ENCODE data around the gene COMT. TPM values are rescaled to one million over a fixed set of nuclear protein-coding genes. Genes with fewer than 3 reads are reported as not detected.

The COMT gene
- total RNA-seq, 1 donor, result 50.4 TPM

DNA sequence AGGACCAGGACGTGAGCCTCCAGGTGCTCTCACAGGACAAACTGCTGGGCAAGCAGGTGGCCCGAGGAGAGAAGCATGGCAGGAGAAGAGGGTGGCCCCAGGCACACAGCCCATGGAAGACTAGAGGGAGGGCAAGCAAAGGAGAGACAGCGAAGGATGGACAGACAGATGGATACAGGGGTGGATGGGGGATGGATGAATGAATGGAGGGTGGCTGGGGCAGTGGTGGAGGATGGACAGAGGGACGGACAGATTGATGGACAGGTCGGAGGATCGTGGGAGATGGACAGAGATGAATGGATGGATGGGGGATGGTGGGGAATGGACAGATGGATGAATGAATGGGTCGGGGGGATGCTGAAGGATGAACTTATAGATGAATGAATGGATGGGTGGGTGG is 52.4 kb downstream of the COMT start:
- H3K9me3 ChIP-seq (ENCODE audit: low read depth, low read length), result no peaks in the 10 kb centered on the region
- no peak overlapping the region for H3K4me3 ChIP-seq (ENCODE audit: low read length)
- H3K27me3 ChIP-seq (ENCODE audit: insufficient read depth, low read length), result no peaks in the 10 kb centered on the region
- no peaks in the 10 kb centered on the region for H3K4me1 ChIP-seq (ENCODE audit: insufficient read depth, low read length)

DNA sequence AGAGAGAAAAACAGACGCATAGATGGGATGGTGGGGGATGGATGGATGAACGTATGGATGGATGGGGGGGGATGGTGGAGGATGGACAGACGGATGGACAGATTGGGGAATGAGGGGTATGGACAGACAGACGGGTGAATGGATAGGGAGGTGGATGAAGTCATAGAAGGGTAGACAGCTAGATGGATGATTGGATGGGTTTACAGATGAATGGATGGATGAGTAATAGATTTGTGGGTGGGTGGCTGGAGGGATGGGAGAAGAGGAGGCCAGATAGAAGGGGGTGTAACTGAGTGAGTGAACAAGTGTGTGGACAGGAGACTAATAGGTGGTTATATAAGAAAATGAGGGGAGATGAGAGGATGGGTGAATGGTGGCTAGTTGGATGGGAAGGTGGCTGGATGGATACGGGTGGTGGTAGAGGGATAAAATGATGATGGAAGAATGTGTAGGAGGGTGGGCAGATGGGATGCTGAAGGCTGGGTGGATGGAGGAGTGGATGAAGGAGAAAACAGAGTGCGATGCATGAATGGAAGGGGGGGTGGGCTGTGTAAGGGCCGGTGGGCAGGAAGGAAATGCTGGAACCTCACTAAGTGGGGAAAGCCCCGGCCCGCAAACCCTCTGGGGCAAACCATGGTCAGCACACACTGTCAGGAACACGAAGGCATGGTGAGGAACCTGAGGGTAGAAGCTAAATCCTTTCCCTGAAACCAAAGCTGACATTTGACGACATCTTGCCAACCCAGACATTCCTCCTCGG is 53.5 kb downstream of the COMT start:
- no peaks in the 10 kb centered on the region for H3K9me3 ChIP-seq (ENCODE audit: low read depth, low read length)
- no peak overlapping the region for H3K4me3 ChIP-seq (ENCODE audit: low read length)
- H3K27me3 ChIP-seq (ENCODE audit: insufficient read depth, low read length), result no peaks in the 10 kb centered on the region
- no peaks in the 10 kb centered on the region for H3K4me1 ChIP-seq (ENCODE audit: insufficient read depth, low read length)

DNA sequence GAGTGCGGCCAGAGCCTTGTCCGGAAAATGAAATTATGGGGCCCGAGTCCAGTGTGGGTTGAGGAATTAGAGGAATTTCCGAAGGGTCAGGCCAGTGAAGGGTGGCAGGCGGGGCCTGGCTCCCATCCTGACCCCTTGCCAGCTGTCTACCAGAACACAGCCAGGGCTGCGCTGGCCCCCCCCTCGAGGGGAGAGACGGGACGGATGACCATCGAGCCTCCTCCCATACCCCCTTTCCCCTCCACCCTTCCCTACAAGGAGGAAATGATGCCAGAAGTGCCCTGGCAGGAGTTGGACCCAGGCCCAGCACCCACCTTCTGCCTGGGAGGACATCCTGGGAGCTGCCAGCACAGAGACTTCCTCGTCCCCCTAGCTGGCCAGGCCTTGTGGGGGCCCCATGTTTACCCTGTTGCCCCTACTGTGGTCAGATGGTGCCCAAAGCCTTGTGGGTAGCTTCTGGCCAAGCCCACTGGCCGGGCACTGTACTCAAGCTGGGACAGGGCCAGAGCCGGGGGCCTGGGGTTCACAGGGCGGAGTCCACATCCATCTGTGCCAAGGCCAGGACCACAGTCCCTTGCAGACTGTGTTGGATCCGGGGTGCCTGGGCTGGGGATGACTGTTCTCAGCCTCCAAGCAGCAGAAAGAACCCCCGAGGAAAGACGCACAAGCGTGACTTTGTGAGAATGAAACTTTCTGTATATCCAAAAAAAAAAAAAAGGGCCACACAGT is 54.2 kb downstream of the COMT start:
- Histone ChIP-seq H3K27me3 (ENCODE audit: insufficient read depth, low read length) (no peaks in the 10 kb centered on the region), H3K4me3 (ENCODE audit: low read length) (no peak overlapping the region), H3K9me3 (ENCODE audit: low read depth, low read length) (no peaks in the 10 kb centered on the region), H3K4me1 (ENCODE audit: insufficient read depth, low read length) (no peaks in the 10 kb centered on the region)

DNA sequence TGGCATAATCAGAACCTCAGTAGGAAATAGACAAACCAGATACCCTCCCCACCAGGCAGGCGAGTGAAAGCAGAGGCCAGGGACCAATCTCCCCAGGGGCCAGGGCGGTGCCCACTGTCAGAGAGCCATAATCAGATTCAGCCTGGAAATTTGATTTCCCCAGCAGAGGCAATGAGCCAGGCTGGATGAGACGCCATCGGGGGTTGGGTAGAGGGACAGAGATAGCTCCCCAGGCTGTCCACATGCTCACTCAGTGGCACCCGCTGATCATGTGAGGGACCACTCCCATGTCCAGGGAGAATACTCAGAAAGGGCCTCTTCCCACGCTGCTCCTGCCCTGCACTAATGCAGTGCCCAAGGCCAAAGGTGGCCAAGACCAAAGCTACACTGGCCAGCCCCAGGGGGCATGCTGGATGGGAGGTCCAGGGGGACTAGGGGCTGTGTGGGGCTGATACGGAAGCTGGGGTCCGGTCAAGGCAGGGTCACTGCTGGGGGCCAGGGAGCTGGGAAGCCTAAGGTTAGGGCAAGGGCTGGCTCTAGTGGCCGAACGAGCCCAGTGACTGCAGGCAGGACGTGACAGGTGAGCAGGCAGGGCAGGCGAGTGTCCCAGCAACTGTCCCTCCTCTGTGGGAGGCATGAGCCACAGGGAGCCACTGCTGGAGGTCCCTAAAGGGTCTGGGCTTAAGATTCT is 55.3 kb downstream of the COMT start:
- no peaks in the 10 kb centered on the region for H3K27me3 ChIP-seq (ENCODE audit: insufficient read depth, low read length)
- H3K4me1 ChIP-seq (ENCODE audit: insufficient read depth, low read length), result no peaks in the 10 kb centered on the region
- H3K9me3 ChIP-seq (ENCODE audit: low read depth, low read length), result no peaks in the 10 kb centered on the region

DNA sequence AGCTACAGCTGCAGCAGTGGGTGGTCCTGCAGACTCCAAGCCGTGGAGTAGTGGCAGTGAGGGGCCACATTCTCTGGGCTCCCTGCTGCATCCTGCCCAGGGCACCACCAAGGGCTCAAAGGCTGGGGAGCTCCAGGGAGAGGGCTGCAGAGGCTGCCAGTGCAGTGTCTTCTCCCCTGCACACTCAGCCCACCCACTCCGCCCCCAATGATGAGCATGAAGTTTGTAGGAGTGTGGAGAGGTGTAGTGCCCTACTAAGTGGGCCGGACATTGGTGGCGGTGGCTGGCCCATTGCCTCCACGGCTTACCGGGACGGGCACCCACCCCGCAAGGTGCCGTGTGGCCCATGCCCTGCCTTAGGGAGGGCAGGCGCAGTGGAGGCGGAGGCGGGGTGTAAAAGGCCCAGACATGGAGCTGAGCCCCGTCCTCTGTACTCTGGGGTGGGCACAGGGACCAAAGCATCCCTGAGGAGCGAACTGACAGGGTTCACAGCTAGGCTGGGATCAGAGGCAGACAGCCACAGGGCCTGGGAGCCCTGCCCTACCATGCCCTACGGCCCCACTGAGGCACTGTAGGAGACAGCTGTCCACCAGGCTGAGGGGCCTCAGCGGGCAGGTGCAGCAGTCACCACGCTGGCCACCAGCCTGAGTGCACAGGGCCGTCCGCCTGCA is 56.1 kb downstream of the COMT start:
- no peaks in the 10 kb centered on the region for H3K4me1 ChIP-seq (ENCODE audit: insufficient read depth, low read length)
- H3K9me3 ChIP-seq (ENCODE audit: low read depth, low read length), result no peaks in the 10 kb centered on the region
- H3K27me3 ChIP-seq (ENCODE audit: insufficient read depth, low read length), result no peaks in the 10 kb centered on the region
- no peak overlapping the region for H3K4me3 ChIP-seq (ENCODE audit: low read length)

More for the DNA sequence above, 55.3 kb downstream of the COMT start:
- H3K4me3 ChIP-seq (ENCODE audit: low read length), result no peak overlapping the region

DNA sequence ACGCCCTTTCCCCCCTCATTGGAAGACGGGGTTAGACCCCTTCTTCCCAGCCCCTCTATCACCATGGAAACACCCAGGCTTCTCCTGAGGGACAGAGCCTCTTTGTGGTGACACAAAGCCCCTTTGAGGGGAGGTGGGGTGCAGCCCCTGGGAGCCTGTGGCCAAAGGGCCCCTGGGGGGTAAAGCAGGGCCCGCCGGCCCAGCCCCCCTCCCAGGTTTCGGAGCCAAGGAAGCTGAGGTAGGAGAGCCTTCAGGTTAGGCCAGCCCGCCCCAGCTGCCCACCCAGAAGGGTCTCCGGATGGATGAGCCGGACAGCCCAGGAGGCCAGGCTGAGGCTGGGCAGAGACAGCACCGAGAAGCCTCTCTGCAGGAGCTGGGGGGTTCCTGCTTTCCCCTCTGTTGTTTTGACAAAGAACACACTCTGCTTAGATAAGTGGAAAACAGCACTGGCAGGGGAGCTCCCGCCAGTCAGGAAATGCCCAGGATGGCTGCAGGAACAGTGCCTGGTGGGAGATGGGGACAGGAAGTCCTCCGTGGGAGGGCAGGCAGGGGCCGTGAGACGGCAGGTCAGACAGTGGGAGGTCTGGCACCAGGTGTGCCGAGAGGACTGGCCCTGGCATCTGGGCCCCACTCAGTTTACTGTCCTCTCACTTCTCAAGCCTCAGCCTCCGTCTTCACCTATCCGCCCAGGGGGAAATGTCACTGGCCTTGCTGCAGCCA is 56.8 kb downstream of the COMT start:
- Histone ChIP-seq H3K9me3 (ENCODE audit: low read depth, low read length) (peaks cover 7% of the 10 kb centered on the region), H3K4me1 (ENCODE audit: insufficient read depth, low read length) (no peaks in the 10 kb centered on the region), H3K27me3 (ENCODE audit: insufficient read depth, low read length) (no peaks in the 10 kb centered on the region), H3K4me3 (ENCODE audit: low read length) (no peak overlapping the region)

DNA sequence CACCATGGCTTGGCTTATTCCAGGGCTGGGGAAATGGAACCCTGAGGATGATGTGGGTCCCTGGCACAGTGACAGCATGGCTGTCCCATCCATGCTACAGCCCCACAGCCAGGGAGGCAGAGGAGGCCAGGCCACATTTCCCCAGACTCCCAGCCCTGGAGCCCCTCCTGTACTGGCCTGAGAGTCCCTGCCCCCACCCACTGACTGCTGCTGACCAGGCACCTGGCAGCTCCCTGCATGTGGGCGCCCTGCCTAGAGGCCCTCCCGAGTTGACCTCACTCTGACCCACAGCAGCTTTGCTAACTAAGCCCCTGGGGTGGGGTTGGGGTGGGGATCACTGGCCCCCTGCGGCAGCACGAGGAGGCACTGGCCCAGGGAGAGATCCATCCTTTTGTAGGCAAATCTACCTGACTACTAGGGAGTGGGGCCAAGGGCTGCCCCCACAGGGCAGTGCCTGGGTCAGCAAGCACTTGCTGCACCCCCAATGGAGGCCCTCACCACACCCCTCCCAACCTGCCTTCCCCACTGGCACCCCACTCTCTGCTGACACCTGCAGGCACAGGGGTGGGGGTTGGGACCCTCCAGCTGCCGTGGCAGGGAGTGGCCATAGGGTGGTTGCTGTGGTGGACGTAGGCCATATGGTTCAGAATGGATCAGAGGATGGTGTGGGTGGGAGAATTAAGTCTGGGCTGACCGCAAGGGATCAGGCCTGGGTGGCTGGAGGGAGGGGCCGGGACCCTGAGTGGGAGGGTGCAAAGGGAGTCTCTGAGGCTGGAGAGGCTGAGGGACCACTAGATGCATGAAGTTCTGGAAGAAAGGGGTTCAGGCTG is 57.6 kb downstream of the COMT start:
- peaks cover 13% of the 10 kb centered on the region for H3K9me3 ChIP-seq (ENCODE audit: low read depth, low read length)
- no peak overlapping the region for H3K4me3 ChIP-seq (ENCODE audit: low read length)
- no peaks in the 10 kb centered on the region for H3K4me1 ChIP-seq (ENCODE audit: insufficient read depth, low read length)
- H3K27me3 ChIP-seq (ENCODE audit: insufficient read depth, low read length), result no peaks in the 10 kb centered on the region

DNA sequence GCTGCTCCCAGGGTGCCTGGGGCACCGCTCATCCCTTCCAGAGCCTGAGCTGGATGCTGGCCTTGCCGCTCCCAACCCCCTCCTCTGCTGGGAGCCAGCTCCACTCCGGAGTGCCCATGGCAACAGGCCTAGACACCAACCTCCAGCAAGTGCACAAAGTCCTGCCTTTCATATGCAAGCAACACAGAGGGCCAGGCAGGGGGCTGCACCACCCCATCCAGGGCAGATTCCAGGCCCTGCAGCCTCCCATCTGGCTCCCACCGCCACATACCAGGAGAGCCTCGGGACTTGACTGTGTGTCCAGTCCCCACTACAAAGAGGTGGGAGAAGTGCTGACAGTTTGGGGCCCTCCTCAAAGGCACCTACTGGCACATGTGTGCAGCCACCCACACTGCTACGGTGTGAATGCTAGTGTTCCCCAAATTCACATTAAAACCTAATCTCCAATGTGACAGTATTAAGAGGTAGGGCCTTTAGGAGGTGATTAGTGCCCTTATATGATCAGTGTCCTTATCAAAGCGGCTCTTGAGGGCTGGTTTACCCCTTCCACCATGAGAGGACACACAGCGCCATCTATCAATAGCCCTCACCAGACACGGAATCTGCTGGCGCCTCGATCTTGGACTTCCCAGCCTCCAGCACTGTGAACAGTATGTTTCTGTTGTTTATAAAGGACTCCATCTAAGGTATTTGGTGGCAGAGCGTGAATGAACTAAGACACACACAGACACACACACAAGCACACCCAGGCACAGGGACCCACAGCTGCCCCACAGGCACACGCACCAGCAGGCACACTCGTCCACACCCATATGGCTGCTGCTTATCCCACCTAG is 58.9 kb downstream of the COMT start:
- no peak overlapping the region for H3K4me3 ChIP-seq (ENCODE audit: low read length)
- peaks cover 18% of the 10 kb centered on the region for H3K9me3 ChIP-seq (ENCODE audit: low read depth, low read length)
- H3K4me1 ChIP-seq (ENCODE audit: insufficient read depth, low read length), result no peaks in the 10 kb centered on the region
- H3K27me3 ChIP-seq (ENCODE audit: insufficient read depth, low read length), result no peaks in the 10 kb centered on the region

DNA sequence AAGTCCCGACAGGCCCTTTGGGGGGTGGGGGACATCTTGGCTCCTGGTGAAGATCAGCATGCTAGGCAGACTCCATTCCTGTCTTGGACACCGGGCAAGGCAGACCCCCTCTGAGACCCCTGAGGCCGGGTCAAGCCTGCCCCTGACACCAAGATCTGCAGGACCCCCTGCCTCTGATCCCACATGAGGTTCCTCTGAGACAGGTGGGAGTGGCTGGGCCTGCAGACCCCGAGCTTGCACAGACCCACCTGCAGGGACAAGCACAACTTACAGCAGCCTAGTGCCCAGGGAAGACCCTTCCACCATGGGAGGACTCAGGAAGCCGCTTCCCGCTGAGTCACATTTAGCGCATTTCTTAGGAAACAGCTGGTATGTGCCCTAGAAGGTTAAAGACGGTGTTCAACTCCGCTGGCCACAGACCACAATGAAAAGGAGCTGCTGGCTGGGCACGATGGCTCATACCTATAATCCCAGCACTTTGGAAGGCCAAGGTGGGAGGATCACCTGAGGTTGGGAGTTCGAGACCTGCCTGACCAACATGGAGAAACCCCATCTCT is 59.6 kb downstream of the COMT start:
- peaks cover 18% of the 10 kb centered on the region for H3K9me3 ChIP-seq (ENCODE audit: low read depth, low read length)
- no peaks in the 10 kb centered on the region for H3K4me1 ChIP-seq (ENCODE audit: insufficient read depth, low read length)
- H3K4me3 ChIP-seq (ENCODE audit: low read length), result no peak overlapping the region
- H3K27me3 ChIP-seq (ENCODE audit: insufficient read depth, low read length), result no peaks in the 10 kb centered on the region

DNA sequence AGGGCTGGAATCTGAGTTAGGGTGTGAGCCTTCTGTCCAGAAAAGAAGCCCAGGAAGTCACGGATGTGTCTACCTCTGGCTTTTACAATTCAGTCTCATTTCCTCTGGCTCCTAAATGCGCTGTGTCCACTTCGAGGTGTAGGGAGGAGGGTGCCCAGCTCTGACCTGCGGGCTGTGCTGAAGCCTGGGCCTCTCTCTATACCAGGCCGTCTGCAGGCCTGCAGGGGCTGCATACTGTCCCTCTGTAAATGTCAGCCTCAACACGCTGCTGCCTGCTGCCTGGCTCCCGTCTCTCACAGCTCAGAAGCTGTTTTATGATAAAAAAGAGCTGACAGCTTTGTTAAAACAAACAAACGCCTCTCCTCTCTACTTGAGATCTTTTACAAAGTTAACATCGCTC is 60.6 kb downstream of the COMT start:
- Histone ChIP-seq H3K9me3 (ENCODE audit: low read depth, low read length) (peaks cover 18% of the 10 kb centered on the region), H3K4me1 (ENCODE audit: insufficient read depth, low read length) (no peaks in the 10 kb centered on the region), H3K4me3 (ENCODE audit: low read length) (no peak overlapping the region), H3K27me3 (ENCODE audit: insufficient read depth, low read length) (no peaks in the 10 kb centered on the region)

DNA sequence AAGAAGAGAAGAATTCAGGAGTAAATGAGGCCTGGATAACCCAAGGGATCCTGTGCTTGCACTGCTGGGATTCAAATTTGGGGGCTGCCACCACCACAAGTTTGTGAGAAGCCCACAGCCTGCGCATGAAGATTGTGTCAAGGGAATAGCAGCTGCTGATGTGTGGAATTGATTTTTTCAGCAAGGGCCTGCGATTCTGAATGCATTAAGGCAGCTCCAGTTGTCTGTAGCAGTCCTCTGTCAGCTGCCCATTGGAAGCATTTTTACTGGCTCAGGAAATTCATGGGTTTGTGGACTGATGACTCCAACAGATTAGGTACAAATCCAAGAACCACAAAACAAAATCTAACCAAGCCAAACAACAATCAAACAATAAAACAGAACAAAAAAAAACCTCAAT is 61.1 kb downstream of the COMT start:
- Histone ChIP-seq H3K4me3 (ENCODE audit: low read length) (no peak overlapping the region), H3K27me3 (ENCODE audit: insufficient read depth, low read length) (no peaks in the 10 kb centered on the region), H3K9me3 (ENCODE audit: low read depth, low read length) (peaks cover 18% of the 10 kb centered on the region), H3K4me1 (ENCODE audit: insufficient read depth, low read length) (no peaks in the 10 kb centered on the region)

DNA sequence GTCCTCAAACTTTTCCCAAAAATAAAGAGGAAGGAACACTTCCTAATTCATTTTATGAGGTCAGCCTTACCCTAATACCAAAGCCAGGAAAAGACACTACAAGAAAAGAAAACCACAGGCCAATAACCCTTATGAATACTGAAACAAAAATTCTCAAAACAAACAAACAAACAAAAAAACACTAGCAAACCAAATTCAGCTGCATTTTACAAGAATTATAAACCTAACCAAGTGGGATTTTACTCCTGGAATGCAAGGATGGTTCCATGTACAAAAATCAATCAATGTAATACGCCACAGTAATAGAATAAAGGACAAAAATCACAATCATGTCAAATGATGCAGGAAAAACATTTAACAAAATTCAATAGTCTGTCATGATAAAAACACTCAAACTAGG is 61.7 kb downstream of the COMT start:
- Histone ChIP-seq H3K9me3 (ENCODE audit: low read depth, low read length) (peaks cover 18% of the 10 kb centered on the region), H3K4me3 (ENCODE audit: low read length) (no peak overlapping the region), H3K27me3 (ENCODE audit: insufficient read depth, low read length) (no peaks in the 10 kb centered on the region), H3K4me1 (ENCODE audit: insufficient read depth, low read length) (no peaks in the 10 kb centered on the region)

DNA sequence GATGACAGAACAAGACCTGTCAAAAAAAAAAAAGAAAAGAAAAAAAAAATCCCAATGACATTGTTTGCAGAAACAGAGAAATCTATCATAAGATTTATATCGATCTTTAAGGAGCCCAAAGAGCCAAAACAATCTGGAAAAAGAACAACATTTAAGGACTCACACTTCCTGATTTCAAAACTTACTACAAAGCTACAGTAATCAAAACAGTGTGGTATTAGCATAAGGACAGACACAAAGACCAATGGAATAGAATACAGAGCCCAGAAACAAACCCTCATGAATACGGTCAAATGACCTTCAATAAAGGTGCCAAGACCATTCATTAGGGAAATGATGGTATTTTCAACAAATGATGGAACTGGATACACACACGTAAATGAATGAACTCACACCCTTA is 62.9 kb downstream of the COMT start:
- H3K9me3 ChIP-seq (ENCODE audit: low read depth, low read length), result peaks cover 18% of the 10 kb centered on the region
- no peaks in the 10 kb centered on the region for H3K4me1 ChIP-seq (ENCODE audit: insufficient read depth, low read length)
- no peaks in the 10 kb centered on the region for H3K27me3 ChIP-seq (ENCODE audit: insufficient read depth, low read length)
- H3K4me3 ChIP-seq (ENCODE audit: low read length), result no peak overlapping the region
